HTERT RPE-1 (cell line): ENCODE data around the gene ANO2.

ENCODE experiments used
- in situ Hi-C: fragments of 300-500 bp; cut with MboI; formaldehyde crosslinking; loops from 4 replicates; pipeline ENCODE4 v1.14.3; 2020; ENCODE audit warnings: low sequenced_read_pairs

The ANO2 gene

DNA sequence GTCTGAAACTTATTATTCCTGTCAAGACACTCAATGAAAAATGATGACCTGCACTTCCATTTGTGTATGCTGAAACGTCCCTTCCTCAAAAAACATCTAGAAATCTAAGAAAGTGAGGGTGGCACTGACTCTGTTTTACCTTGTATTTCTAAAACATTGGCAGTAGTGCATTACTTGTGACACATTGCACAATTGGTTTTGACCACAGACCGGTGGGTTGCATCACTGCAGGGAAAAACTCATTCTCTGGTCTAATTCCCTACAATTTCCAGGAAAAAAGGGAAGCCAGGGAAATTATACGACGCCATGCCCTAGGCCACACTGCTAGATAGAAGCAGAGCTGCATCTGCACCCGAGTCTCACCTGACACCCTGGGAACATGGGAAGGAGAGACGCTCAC lies 356.5 kb downstream of the ANO2 start:
- in situ Hi-C loops: no loop called here

- in situ Hi-C loops: no loop called here
These were observed 356.9 kb downstream of the ANO2 start for GRCh38 chr12:5588176-5588575.

DNA sequence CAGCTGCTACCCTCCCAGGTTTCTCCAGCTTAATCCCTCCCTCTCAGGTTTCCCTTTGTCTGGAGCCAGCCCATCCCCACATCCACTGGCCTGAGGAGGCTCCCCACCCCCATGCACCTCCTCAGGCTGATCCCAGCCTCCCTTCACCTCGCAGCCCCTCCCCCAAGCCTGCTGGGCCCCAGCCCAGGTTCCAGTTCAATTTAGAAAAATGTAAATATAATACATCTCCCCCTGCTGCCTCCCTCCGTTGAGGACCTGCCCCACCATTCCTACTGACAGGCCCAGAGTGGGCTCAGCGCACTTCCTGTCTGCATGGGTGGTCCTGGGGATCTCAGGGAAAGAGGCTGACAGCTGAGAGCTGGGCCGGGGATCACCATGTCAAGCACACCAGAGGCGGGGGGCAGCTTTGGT lies 357.3 kb downstream of the ANO2 start:
- in situ Hi-C loops: no loop called here

DNA sequence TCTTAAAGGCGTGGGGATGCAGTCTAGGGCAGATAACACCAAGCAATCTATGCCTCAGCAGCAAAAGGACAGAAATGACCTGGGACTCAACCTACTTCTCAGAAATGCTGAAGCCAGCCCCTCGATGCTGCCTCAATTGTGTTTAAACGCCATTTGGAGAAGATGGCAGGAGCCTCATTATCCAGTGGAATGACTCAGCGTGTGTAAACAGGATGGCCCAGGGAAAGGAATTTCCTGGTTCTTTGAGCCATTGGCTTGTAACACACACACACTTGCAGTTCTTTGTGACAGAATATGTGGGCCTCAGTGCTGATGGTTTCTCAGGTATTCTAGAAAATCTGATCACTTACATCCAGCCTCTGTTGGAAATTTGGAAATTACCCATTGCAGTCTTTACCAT lies 358.9 kb downstream of the ANO2 start:
- in situ Hi-C loops: no loop called here

DNA sequence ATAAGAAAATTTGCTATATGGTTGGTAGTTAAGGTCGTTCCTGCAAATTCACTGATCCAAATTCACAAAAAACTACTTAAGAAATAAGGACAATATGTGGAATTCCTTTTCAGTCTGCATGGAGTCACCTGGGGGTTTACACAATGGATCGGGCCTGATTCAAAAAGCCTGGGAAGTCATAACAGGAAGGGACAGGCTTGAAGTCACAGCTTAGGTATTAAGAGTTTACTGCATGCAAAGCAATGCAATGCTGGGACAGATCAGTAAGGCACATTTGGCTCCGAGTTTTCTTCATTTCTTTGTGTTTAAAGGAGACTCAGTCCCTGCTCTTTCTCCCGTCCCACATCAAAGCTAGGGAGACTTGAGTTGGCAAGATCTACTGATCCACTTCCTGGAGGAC lies 359.9 kb downstream of the ANO2 start:
- in situ Hi-C loops: no loop called here

GRCh38 chr12:5584412-5585175 lies 360.5 kb downstream of the ANO2 start:
- in situ Hi-C loops: no loop called here

- in situ Hi-C loops: no loop called here
These were observed 362.5 kb downstream of the ANO2 start for GRCh38 chr12:5582541-5582940.

GRCh38 chr12:5582018-5582417 lies 363.0 kb downstream of the ANO2 start:
- in situ Hi-C loops: no loop called here

- in situ Hi-C loops: no loop called here
These were observed 363.4 kb downstream of the ANO2 start for GRCh38 chr12:5581616-5582015.

- in situ Hi-C loops: no loop called here
These were observed 364.0 kb downstream of the ANO2 start for GRCh38 chr12:5581019-5581418.

DNA sequence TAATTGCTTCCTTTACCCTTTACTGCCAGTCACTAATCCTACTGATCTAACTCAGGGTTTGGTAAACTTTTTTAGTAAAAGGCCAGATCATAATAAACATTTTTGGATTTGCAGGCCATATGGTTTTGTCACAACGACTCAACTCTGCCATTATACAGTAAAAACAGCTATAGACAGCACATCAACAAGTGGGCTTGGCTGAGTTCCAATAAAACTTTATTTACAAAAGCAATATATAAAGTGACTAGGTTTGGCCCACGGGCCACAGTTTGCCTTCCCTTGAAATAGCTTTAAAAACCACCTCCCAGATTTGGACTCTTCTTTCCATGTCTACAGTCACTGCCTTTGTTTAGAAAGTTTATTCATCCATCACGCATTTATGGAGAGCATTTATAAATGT lies 366.3 kb downstream of the ANO2 start:
- in situ Hi-C loops: no loop called here

DNA sequence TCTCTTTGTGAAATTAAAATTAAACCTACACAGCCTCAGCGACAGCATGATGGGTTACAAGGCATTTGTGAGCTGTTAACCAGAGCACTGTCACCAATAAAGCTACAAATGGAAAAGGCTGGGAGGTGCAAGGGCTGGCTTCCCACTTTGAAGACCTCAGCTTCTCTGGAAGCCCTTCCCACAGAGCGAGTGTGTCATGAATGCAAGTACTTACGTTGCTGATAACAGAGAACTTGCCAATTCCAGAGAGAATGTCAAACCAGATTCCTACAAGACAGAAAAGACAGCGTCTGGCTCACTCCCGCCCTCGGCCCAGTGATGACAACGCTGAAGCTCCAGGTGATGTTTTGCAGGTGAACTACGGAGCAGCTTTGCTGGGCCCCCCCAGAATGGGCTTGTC lies 367.3 kb downstream of the ANO2 start:
- in situ Hi-C loops: no loop called here

DNA sequence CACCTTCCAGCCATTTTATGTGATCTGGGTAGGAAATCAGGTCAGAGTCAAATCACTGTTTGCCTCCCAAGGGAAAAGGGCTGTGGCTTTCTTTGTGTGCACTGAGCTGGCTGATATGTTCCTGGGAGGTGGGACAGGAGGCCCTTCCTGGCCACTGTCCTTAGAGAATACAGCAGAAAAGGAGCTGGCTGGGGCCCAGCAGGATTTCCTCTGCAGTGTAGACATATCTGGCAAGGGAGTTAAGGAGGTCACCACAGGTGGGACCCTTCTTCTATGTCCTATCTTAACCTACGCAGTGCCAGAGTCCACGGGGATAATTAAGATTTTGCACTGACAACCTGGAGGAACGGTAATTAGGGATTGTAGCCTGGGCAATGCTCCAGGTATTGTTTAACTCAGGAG lies 367.8 kb downstream of the ANO2 start:
- in situ Hi-C loops: no loop called here

GRCh38 chr12:5575987-5576386 lies 369.1 kb downstream of the ANO2 start:
- in situ Hi-C loops: no loop called here

DNA sequence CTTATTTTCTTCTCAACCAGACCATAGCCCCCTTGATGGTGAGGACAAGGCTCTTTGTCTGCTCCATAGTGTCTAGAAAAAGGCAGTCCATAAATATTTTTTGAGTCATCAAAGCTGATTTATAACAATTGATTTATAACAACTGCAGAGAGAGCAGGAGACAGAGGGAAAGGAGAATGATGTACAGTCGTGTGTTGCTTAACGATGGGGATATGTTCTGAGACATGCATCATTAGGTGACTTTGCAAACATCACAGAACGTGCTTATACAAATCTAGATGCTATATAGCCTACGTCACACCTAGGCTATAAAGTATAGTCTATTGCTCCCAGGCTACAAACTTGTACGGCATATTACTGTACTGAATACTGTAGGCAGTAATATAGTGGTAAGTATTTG lies 369.8 kb downstream of the ANO2 start:
- in situ Hi-C loops: no loop called here

DNA sequence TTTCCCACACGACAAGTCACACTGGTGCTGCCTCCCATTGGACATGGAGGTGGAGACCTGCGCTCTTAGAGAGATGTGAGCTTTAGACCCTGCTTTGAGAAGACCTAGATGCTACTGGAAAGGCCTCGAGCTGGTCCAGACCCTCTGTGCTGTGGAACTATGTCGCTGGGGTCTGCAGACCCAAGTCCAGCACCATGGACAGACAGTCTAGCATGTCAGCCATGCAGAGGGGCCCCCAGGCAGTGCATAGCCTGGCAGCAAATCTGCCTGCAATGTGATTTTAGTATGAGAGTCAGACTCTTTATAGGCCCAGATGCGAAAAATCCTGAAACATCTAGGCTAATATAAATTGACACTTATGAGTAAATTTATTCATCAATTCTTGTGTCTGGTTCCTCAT lies 371.7 kb downstream of the ANO2 start:
- in situ Hi-C loops: no loop called here

- in situ Hi-C loops: no loop called here
These were observed 373.9 kb downstream of the ANO2 start for GRCh38 chr12:5571115-5571514.

GRCh38 chr12:5570416-5570815 lies 374.6 kb downstream of the ANO2 start:
- in situ Hi-C loops: no loop called here

GRCh38 chr12:5568325-5568981 lies 376.6 kb downstream of the ANO2 start:
- in situ Hi-C loops: no loop called here

DNA sequence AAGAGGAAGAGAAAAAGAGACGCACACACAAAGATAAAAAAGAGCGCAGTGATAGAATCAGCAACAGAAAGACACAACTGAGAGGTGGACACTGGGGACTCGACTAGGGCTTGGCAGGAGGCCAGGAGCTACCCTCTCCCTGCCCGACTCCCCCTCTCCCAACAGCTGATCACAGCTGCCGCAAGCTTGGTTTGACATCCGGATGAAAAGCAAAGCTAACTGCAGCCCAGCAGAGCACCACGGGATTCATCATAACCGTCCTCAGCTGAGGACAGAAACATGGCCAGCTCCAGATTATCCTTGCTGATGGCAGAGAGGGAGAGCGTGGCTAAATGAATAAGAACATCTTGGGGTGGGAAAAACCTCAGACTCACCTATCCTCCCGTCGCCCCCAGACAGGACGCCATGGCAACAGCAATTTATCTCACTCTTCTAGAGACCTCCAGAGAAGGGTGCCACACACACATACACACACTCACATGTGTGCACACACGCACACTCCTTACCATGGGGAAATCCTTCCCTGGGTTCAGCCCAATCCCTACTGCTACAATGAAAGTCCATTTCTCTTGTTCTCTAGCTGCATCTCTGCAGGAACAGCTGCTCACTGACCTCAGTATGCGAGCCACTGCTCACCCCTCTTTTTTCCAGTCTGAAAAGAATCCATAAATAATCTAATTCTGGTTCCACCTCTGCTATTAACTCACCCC lies 377.9 kb downstream of the ANO2 start:
- in situ Hi-C loops: no loop called here

DNA sequence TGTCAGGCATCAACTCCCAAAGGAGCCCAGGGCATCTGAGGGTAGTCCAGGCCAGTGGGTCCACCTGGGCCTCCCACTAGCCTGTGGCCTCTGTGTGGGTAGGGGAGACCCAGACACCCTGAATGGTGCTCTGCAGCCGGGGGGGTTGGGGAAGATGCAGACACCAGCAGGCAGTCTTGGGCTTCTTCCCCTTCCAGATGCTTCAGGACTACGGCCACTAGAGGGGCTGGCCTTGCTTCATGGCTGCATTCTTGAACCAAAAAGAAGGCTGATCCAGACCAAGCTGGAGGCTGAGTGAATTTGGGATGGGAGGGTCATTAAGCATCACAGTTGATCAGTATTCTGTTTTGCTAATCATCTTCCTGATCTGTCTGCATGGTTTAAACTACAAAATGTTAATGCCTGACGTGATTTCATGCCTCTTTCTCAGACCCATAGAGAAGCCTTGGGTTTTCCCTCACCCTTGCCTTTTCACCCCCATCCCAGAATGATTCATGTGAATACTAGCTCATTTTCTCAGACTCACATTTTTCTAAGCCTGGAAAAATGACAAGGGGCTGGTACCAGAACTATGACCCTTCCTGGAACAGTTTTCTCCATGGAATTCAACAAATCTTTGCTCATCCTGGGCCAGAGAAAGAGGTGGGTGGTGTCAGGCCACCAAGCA lies 379.0 kb downstream of the ANO2 start:
- in situ Hi-C loops: no loop called here

GRCh38 chr12:5562581-5562980 lies 382.5 kb downstream of the ANO2 start:
- in situ Hi-C loops: no loop called here
